HG03135 (cell line): ENCODE data around the gene HS3ST1.
A peak's percentile ranks its signal among the peaks of the same experiment; 100 is the strongest.

Source experiments
- ATAC-seq: cut with Tn5 transposase; IDR thresholded peaks from one replicate; pipeline ENCODE4 v1.9.1; 2021; ENCODE audit warnings: mild to moderate bottlenecking, moderate library complexity; ENCODE audit not compliant: unreplicated experiment

Gene HS3ST1

GRCh38 chr4:11436084-11436483 is 7.4 kb upstream of the HS3ST1 start:
- no peak for ATAC-seq

DNA sequence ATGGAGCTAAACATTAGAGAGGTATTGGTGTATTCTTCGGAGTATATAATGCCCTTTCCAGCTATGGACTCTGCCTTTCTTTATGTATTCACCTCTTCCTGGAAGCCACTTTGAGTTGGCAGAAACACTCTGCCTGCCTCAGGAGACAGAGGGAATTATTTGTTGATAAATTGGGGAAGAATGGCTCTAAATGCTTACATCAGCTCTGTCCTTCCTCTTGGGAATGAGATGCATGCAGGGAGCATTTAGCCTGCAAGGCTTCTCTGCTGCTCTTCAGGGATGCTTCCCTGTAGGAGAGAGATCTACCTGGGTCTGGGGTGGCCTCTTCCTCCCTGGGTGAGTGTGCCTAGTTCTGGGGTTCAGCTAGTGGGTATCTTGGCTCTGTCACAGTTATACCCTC is 6.9 kb upstream of the HS3ST1 start:
- no peak for ATAC-seq

DNA sequence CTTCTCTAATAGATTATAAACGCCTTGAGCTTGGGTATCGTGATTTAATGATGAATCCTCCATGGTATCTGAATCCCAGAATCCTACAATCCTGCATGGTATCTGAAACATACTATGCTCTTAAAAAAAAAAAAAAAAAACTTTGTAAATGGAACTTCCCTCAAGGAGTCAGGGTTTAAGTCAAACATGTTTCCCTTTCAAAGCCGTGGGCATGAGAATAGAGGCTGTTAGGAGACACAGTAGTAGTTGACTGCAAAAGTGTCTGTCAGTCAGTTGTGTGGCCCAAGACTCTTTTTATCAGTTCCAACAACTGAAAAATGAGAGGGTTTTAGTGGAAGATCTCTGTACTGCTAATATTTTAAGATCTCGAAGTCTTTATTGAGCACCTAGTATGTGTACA is 2.4 kb upstream of the HS3ST1 start:
- ATAC-seq: no peak

DNA sequence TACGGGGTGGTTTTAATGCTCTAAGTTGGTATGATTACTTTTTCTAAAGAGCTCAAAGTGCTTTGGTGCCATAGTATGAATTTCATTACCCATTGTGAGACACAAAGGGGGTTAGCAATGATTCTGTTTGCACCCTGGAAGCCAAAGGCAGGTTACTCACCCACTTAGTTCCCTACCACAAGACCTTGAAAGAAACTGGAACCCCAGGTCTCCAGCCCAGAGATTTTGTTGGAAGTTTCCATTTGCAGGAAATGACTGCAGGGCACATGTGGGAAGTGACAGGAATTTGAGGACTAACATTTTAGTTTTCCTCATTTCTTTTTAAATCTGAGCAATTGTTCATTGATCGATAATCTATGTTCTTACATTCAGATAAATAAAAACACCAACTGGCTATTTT is 1.8 kb upstream of the HS3ST1 start:
- no peak for ATAC-seq

- no peak for ATAC-seq
These were observed 978 bp upstream of the HS3ST1 start for GRCh38 chr4:11429699-11430045.

DNA sequence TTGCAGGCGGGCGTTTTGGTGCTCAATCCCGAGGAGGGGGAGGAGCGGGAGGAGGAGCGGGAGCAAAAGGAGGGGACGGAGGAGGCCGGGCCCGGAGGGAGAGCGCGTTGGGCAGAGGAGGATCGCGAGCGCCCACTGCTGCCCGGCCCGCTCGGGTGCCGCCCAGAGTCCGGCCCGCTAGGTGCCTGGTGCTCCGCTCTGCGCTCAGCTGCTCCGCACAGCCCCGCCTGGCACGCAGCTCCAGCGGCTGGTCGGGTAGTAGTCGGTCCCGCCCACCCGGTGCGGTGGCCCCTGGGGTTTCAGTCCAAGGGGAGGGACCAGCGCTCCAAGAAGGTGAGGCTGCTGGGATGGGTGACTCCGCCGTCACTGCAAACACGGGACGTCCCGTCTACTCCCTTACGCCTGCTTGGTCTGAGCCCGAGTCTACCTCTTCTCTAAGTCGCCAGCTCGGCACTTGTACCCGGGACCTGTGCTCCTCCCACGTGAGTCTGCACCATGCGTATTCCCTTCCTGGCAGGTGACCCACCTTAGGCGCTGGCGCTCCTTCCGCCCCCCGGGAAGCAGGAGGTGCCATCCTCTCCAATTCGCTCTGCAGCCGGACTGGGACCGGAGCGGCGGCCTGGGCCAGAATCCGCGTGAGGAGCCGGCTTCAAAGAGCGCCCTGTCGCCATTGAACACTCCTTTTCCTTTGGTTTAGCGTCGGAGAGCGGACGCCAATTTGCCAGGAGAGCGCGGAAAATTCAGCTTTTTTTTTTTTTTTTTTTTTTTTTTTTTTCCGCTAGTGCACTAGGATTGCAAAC is 405 bp upstream of the HS3ST1 start:
- ATAC-seq: peak; percentile 71

DNA sequence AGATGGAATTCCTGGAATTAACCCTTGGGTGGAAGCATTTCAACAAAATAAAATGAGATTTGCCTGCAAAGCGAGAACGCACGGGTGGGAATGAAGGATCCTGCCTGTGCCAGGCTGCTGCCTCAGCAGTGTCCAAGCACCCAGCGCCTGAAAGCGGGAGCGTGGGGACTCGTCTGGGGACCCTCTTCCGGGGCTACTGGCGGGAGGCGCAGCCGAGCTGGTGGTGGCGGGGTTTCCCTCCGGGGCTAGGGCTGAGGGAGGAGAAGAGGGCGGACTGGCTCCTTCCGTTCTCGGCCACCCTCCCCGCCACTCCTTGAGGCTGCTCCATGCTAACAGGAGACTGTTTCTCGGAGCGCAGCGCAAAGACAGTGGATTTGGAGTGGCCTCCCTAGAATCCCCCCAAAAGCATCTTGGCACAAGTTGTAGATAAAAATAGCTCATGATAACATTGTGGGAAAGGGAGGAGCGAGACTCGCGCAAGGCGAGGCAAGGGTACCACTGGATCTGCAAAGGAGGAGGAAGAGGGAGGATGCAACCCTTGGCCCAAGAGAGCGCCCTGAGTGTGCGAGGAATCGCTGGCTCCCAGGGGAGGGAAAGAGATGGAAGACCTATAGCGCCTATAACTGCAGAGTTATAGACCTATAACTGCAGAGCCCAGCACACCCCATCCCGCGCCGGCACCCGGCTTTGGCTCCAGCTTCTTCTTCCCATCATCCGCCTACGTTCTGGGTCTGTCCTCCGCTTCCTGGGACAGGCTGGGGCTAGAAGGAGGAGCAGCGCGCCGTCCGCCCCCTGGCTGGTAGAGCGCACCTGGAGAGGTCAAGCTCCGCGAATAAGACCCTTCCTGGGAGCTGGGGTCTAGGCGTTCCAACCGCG is 1.3 kb downstream of the HS3ST1 start:
- no peak for ATAC-seq

DNA sequence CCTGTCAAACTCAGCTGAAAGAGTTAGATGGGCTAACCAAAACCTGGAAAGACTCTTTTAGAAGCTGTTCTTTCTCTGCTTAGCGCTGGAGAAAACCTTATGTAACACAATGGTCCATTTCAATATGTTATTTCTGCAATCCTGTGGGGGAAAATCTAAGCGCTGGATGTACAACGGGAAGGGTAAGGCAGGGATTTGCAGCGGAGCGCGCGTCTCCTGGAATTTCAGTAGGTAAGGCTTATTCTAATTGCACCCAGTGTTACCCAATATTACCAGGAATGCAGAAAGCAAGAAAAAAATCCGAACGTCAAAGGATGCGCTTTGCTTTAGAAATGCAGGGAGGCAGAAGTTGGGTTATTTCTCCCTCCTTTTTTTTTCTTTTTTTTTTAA is 2.0 kb downstream of the HS3ST1 start:
- no peak for ATAC-seq

- ATAC-seq: no peak
These were observed 2.7 kb downstream of the HS3ST1 start for GRCh38 chr4:11426003-11426402.

- ATAC-seq: no peak
These were observed 3.8 kb downstream of the HS3ST1 start for GRCh38 chr4:11424856-11425255.

DNA sequence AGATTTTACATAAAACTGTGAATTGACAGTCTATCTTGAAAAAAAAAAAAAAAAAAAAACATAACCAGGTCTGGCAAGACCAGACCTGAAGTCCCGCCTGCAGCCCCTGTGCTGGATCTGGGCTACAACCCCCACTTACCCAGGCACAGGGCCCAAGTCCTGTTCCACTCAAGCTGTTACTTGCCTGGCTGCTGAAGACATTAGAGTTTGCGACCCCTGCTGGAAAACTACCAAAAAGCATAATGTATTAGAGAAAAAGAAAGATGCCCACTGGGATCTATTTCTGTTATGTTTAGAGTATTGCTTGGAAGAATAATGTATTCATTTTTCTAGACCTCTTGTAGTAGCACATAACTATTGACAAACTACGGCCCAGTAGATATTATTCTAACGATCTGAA is 4.7 kb downstream of the HS3ST1 start:
- no peak for ATAC-seq

GRCh38 chr4:11423465-11423864 is 5.2 kb downstream of the HS3ST1 start:
- ATAC-seq: no peak

DNA sequence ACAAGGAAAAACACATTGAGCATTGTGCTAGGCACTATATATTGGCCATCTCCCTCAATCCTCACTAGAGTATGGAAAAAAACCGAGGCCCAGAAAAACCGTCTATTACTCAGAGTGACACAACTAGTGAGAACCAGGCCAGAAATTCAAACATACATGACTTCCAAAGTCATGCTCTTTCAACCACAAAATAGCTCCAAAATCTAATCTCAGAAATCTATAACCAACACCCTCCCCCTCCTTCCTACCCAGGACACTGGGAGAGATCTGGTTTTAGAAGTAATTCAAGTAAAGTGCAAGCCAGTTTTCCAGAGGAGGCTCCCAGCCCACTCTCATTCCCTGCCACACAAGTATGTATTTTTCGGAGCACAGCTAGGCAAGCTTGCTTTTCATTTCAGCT is 7.6 kb downstream of the HS3ST1 start:
- ATAC-seq: no peak

DNA sequence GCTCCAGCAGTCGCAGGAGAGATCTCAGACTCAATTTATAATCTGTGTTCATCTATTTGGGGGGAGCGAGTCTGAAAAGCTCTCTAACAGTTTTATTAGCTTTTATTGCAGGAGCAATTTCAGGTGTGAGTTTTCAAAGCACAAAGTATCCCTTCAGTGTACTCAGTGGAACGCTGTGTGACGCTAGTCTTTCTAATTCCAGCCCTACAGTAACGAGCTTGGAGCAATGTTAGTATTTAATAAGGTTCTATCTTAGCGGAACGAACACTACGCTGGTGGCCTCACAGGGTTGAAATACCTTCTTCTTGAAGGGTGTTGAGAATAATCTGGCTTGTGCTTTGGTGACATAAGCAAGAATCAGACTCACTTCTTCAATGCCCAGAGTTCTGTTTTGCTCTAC is 8.4 kb downstream of the HS3ST1 start:
- no peak for ATAC-seq

DNA sequence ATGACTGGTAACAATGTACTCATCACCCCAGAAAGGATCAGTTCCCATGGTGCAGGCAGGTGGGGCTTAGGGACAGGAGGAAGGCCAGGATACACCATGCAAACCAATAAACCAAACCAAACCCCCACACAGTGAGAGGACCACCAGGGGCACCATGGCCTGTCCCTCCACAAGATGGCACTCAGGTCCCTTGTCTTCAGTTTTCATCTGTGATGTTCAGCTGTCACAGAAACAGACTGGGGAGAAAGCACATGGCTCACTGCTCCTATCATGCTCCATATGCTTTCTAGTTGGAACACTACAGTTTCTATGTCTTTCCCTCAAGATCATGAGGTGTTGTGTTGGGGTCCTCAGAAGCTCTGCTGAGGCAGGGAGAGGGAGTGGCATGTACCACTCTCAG is 10.1 kb downstream of the HS3ST1 start:
- ATAC-seq: no peak

GRCh38 chr4:11416767-11417113 is 12.0 kb downstream of the HS3ST1 start:
- ATAC-seq: no peak

- ATAC-seq: peak; percentile 29
These were observed 12.5 kb downstream of the HS3ST1 start for GRCh38 chr4:11416071-11416766.

GRCh38 chr4:11415409-11416070 is 13.2 kb downstream of the HS3ST1 start:
- ATAC-seq: peak; percentile 53

DNA sequence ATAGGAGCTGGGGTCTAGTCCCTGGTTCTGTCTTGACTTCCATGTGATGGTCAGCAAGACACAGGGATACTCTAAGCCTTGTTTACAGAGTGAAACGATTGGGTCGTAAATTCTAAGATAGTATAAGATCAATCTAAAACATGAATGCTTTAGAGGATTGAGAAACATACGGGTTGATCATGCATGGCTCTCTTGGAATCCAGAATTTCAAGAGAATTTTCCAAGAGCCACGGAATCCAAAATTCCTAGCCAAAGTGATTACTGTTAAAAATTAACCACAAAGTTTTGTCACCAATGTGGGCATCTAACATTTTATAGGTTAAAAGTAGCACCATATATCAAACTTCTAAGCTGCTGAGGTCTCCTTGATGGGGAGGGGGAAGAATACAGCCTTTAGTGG is 16.5 kb downstream of the HS3ST1 start:
- ATAC-seq: no peak

- ATAC-seq: no peak
These were observed 19.1 kb downstream of the HS3ST1 start for GRCh38 chr4:11409632-11410031.

DNA sequence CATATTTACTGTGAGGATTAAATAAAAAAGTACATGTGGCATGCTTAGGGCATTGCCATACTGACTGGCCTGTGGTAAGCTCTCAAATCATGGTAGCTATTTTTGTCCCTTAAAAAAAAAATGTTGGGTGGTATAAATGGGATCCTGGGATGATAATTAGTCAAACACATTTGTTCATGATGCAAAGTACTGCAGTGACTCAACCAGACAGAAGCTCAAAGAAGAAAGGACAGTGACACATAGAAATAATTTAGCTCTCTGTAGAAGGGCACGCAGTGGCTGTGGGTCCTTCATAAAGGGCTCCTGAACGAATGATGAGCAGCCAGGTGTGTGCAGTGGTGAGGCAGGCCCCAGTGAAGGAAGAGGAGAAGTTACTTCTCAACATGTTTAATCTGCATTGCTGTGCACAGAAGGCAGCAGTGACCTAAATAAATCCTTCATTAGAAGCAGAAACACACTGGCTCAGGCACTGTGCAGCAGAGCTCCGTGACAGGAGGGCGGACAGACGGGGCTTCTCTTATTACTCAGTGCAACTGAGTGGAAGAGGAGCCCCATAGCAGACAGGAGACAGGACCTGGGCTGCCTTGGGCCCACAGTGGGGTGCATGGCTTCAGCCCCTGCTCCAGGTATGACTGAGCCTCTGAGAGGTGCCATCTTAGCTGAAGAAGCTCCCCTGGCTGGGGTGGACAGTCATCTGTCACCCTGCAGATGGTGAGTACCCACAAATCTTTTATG is 20.3 kb downstream of the HS3ST1 start:
- no peak for ATAC-seq
